Measurements from ENCODE around the gene PCGF3. TPM values are rescaled to one million over a fixed set of nuclear protein-coding genes. Genes with fewer than 3 reads are reported as not detected.
"Not testable (repeated sequence)": the region's sequence is repeated elsewhere in the genome, so short reads cannot be mapped to it uniquely, and the experiment has no call there.

Gene PCGF3
- total RNA-seq, 1 experiment from 2014 or later, result 34.9 TPM

- no peak for DNase-seq (ENCODE audit: low read depth)
Measured at GRCh38 chr4:793941-794621, 88.4 kb downstream of the PCGF3 start.

GRCh38 chr4:794900-795725 is 89.5 kb downstream of the PCGF3 start:
- DNase-seq (ENCODE audit: low read depth), result no peak

GRCh38 chr4:795726-796119 is 90.1 kb downstream of the PCGF3 start:
- no peak for DNase-seq (ENCODE audit: low read depth)

- DNase-seq (ENCODE audit: low read depth), result no peak
Measured at GRCh38 chr4:796206-796605, 90.6 kb downstream of the PCGF3 start.

GRCh38 chr4:797066-797465 is 91.4 kb downstream of the PCGF3 start:
- no peak for DNase-seq (ENCODE audit: low read depth)

GRCh38 chr4:801436-802124 is 95.9 kb downstream of the PCGF3 start:
- DNase-seq (ENCODE audit: low read depth), result no peak

- no peak for DNase-seq (ENCODE audit: low read depth)
Measured at GRCh38 chr4:803884-804283, 98.3 kb downstream of the PCGF3 start.

GRCh38 chr4:804804-805203 is 99.2 kb downstream of the PCGF3 start:
- no peak for DNase-seq (ENCODE audit: low read depth)

GRCh38 chr4:806979-807378 is 101.3 kb downstream of the PCGF3 start:
- not testable (repeated sequence) for DNase-seq (ENCODE audit: low read depth)

GRCh38 chr4:807792-808191 is 102.2 kb downstream of the PCGF3 start:
- no peak for DNase-seq (ENCODE audit: low read depth)

- DNase-seq (ENCODE audit: low read depth), result no peak
Measured at GRCh38 chr4:808860-809570, 103.4 kb downstream of the PCGF3 start.

GRCh38 chr4:813900-814299 is 108.3 kb downstream of the PCGF3 start:
- no peak for DNase-seq (ENCODE audit: low read depth)

- DNase-seq (ENCODE audit: low read depth), result no peak
Measured at GRCh38 chr4:814312-814850, 108.7 kb downstream of the PCGF3 start.

- DNase-seq (ENCODE audit: low read depth), result no peak
Measured at GRCh38 chr4:815464-816146, 110.0 kb downstream of the PCGF3 start.

GRCh38 chr4:818106-818921 is 112.7 kb downstream of the PCGF3 start:
- DNase-seq (ENCODE audit: low read depth), result no peak

- DNase-seq (ENCODE audit: low read depth), result no peak
Measured at GRCh38 chr4:819401-820229, 114.0 kb downstream of the PCGF3 start.

All from HT1080 (cell line).